HEK293 (cell line): Measurements from ENCODE around the gene TUBGCP3.

ENCODE experiments used
- CTCF ChIA-PET: fragments of 350-600 bp; formaldehyde crosslinking; extraction: SDS; loops from one replicate; lab custom pipeline; 2021; ENCODE audit warnings: antibody characterized with exemption; lab: Yijun Ruan, JAX
- POLR2A ChIA-PET: fragments of 300-600 bp; formaldehyde crosslinking; extraction: SDS; loops from one replicate; lab custom pipeline; 2020; ENCODE audit warnings: antibody characterized with exemption, inconsistent platforms; lab: Yijun Ruan, JAX
- H3K27ac ChIP-seq: fragments of 200-500 bp; sonication (Bioruptor generic); 2 replicates; pipeline ENCODE4 v1.5.1; 2014; ENCODE audit warnings: low read depth, low read length, control low read depth, inconsistent platforms; ENCODE audit errors: extremely low read depth
- H3K36me3 ChIP-seq, 2 experiments: fragments of 200-500 bp in 1 of 2; sonication (Bioruptor generic) in 1 of 2; 1 replicate in 1 of 2; 2 replicates in 1 of 2; pipeline ENCODE4 v1.5.1; 2014 to 2017; ENCODE audit warnings: inconsistent platforms in 2 of 2, low read length in 2 of 2; ENCODE audit not compliant: control insufficient read depth in 2 of 2, insufficient read depth in 1 of 2
- H3K4me1 ChIP-seq: fragments of 200-500 bp; sonication (Bioruptor generic); 2 replicates; pipeline ENCODE4 v1.5.1; 2014; ENCODE audit warnings: mild to moderate bottlenecking, low read length, inconsistent platforms; ENCODE audit not compliant: control insufficient read depth, insufficient read depth
- H3K4me3 ChIP-seq: 2 replicates; pipeline ENCODE4 v1.5.1; 2011; ENCODE audit warnings: low read depth, mild to moderate bottlenecking, control low read depth, low read length, moderate library complexity
- H3K9me3 ChIP-seq: fragments of 200-500 bp; sonication (Bioruptor generic); 2 replicates; pipeline ENCODE4 v1.5.1; 2014; ENCODE audit warnings: low read depth, low read length, inconsistent platforms; ENCODE audit not compliant: control insufficient read depth, insufficient read depth
- GLI2 ChIP-seq: fragments of 450-650 bp; formaldehyde crosslinking; IDR thresholded peaks from 2 replicates; pipeline ENCODE4; 2017; ENCODE audit warnings: missing biosample characterization, missing genetic modification characterization, low read depth, borderline replicate concordance
- KLF1 ChIP-seq: fragments of 450-650 bp; formaldehyde crosslinking; IDR thresholded peaks from 2 replicates; pipeline ENCODE4 v1.5.1; 2016; ENCODE audit warnings: missing biosample characterization, missing genetic modification characterization
- SCRT2 ChIP-seq: fragments of 450-650 bp; formaldehyde crosslinking; IDR thresholded peaks from 2 replicates; pipeline ENCODE4 v1.5.1; 2016; ENCODE audit warnings: missing biosample characterization, missing genetic modification characterization
- ZNF175 ChIP-seq: fragments of 450-650 bp; formaldehyde crosslinking; IDR thresholded peaks from 2 replicates; pipeline ENCODE4 v1.5.1; 2016; ENCODE audit warnings: missing biosample characterization, missing genetic modification characterization
- ZNF211 ChIP-seq: fragments of 450-650 bp; formaldehyde crosslinking; IDR thresholded peaks from 2 replicates; pipeline ENCODE4 v1.5.1; 2016; ENCODE audit warnings: low read depth, missing biosample characterization, missing genetic modification characterization
- ZNF221 ChIP-seq: fragments of 450-650 bp; formaldehyde crosslinking; IDR thresholded peaks from 2 replicates; pipeline ENCODE4 v1.5.1; 2017; ENCODE audit warnings: missing biosample characterization, missing genetic modification characterization, borderline replicate concordance
- ZNF394 ChIP-seq: fragments of 450-650 bp; formaldehyde crosslinking; IDR thresholded peaks from 2 replicates; pipeline ENCODE4 v1.5.1; 2016; ENCODE audit warnings: missing biosample characterization, missing genetic modification characterization, mild to moderate bottlenecking, moderate library complexity, borderline replicate concordance
- ZNF423 ChIP-seq: fragments of 450-650 bp; formaldehyde crosslinking; IDR thresholded peaks from 2 replicates; pipeline ENCODE4 v1.5.1; 2016; ENCODE audit warnings: missing biosample characterization, missing genetic modification characterization
- ZNF426 ChIP-seq: fragments of 450-650 bp; formaldehyde crosslinking; IDR thresholded peaks from 2 replicates; pipeline ENCODE4 v1.5.1; 2017; ENCODE audit warnings: missing biosample characterization, missing genetic modification characterization, mild to moderate bottlenecking, inconsistent platforms, moderate library complexity
- ZNF488 ChIP-seq: fragments of 450-650 bp; formaldehyde crosslinking; IDR thresholded peaks from 2 replicates; pipeline ENCODE4 v1.5.1; 2016; ENCODE audit warnings: missing biosample characterization, missing genetic modification characterization
- ZNF555 ChIP-seq: fragments of 450-650 bp; formaldehyde crosslinking; conservative IDR thresholded peaks from 2 replicates; pipeline ENCODE4 v1.5.1; 2017; ENCODE audit warnings: missing biosample characterization, mild to moderate bottlenecking, missing genetic modification characterization, inconsistent platforms
- ZNF660 ChIP-seq: fragments of 450-650 bp; IDR thresholded peaks from 2 replicates; pipeline ENCODE4 v1.5.1; 2018; ENCODE audit warnings: missing biosample characterization, mild to moderate bottlenecking, missing genetic modification characterization
- ZNF670 ChIP-seq: fragments of 450-650 bp; formaldehyde crosslinking; IDR thresholded peaks from 2 replicates; pipeline ENCODE4 v1.5.1; 2016; ENCODE audit warnings: missing biosample characterization, missing genetic modification characterization, low read depth
- TF ChIP-seq, protein P1 (sequence below): fragments of 450-650 bp; formaldehyde crosslinking; IDR thresholded peaks from 2 replicates; pipeline ENCODE4 v1.5.1; 2016; ENCODE audit warnings: missing biosample characterization, missing genetic modification characterization, low read depth
- TF ChIP-seq, protein P2 (sequence below): fragments of 450-650 bp; formaldehyde crosslinking; IDR thresholded peaks from 2 replicates; pipeline ENCODE4 v1.5.1; 2016; ENCODE audit warnings: missing biosample characterization, missing genetic modification characterization
- TF ChIP-seq, protein P3 (sequence below): sonication (generic); formaldehyde crosslinking; IDR thresholded peaks from 2 replicates; pipeline ENCODE4 v1.8.1; 2022; ENCODE audit warnings: mild to moderate bottlenecking, moderate library complexity, missing genetic modification reagents
- TF ChIP-seq, protein P4 (sequence below): fragments of 450-650 bp; formaldehyde crosslinking; IDR thresholded peaks from 2 replicates; pipeline ENCODE4 v1.5.1; 2016; ENCODE audit warnings: missing biosample characterization, missing genetic modification characterization
- TF ChIP-seq, protein P5 (sequence below): fragments of 450-650 bp; formaldehyde crosslinking; IDR thresholded peaks from 2 replicates; pipeline ENCODE4 v1.5.1; 2017; ENCODE audit warnings: missing biosample characterization, missing genetic modification characterization

TUBGCP3 gene

DNA sequence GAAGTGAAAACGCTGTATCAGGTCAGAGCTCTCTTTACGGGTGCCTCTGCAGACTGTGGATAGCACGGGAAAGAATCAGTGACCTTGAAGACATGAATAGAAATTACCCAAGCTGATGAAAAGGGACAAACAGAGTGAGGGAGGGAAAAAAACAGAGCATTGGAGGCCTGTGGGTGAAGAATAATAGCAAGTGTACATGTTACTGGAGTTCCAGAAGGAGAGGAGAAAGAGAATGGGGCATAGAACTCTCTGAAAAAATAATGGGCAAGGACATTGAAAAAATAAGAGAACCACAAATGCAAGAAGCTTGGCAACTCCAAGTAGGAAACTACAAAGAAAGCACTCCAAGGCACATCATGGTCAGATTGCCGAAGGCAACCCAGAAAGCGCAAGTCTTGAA lies 125.5 kb downstream of the TUBGCP3 start:
- H3K27ac ChIP-seq = no peak overlapping the region
- ChIA-PET CTCF (no interaction called here), POLR2A (no interaction called here)
- no peaks in the 10 kb centered on the region for H3K4me1 ChIP-seq
- no peak overlapping the region for H3K4me3 ChIP-seq
- no peaks in the 10 kb centered on the region for H3K36me3 ChIP-seq
- TF ChIP-seq ZNF175 (tag by site-specific recombination) = no peak
- no peaks in the 10 kb centered on the region for H3K9me3 ChIP-seq

- Histone ChIP-seq H3K27ac (no peak overlapping the region), H3K9me3 (no peaks in the 10 kb centered on the region)
- CTCF ChIA-PET = interaction anchor here (0.7 kb wide), 1 partner anchor 10 kb away, joined by 4 read pairs; no protein-coding TSS in a partner anchor
- TF ChIP-seq SCRT2 (tag by site-specific recombination) = no peak
- no peak for TF ChIP-seq ZNF670 (tag by site-specific recombination)
- TF ChIP-seq ZNF660 (tag by site-specific recombination) = no peak
- TF ChIP-seq, protein P1, sequence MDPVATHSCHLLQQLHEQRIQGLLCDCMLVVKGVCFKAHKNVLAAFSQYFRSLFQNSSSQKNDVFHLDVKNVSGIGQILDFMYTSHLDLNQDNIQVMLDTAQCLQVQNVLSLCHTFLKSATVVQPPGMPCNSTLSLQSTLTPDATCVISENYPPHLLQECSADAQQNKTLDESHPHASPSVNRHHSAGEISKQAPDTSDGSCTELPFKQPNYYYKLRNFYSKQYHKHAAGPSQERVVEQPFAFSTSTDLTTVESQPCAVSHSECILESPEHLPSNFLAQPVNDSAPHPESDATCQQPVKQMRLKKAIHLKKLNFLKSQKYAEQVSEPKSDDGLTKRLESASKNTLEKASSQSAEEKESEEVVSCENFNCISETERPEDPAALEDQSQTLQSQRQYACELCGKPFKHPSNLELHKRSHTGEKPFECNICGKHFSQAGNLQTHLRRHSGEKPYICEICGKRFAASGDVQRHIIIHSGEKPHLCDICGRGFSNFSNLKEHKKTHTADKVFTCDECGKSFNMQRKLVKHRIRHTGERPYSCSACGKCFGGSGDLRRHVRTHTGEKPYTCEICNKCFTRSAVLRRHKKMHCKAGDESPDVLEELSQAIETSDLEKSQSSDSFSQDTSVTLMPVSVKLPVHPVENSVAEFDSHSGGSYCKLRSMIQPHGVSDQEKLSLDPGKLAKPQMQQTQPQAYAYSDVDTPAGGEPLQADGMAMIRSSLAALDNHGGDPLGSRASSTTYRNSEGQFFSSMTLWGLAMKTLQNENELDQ (tag by site-specific recombination) = no peak
- TF ChIP-seq, protein P2, sequence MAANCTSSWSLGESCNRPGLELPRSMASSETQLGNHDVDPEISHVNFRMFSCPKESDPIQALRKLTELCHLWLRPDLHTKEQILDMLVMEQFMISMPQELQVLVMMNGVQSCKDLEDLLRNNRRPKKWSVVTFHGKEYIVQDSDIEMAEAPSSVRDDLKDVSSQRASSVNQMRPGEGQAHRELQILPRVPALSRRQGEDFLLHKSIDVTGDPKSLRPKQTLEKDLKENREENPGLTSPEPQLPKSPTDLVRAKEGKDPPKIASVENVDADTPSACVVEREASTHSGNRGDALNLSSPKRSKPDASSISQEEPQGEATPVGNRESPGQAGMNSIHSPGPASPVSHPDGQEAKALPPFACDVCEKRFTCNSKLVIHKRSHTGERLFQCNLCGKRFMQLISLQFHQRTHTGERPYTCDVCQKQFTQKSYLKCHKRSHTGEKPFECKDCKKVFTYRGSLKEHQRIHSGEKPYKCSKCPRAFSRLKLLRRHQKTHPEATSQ (tag by site-specific recombination) = no peak
- TF ChIP-seq ZNF211 = no peak
- no peak for TF ChIP-seq ZNF394 (tag by site-specific recombination)
- TF ChIP-seq ZNF426 (tag by site-specific recombination) = no peak
- TF ChIP-seq ZNF423 = no peak
- TF ChIP-seq ZNF488 (tag by site-specific recombination) = no peak
- no peak for TF ChIP-seq ZNF221 (tag by site-specific recombination)
- TF ChIP-seq, protein P3, sequence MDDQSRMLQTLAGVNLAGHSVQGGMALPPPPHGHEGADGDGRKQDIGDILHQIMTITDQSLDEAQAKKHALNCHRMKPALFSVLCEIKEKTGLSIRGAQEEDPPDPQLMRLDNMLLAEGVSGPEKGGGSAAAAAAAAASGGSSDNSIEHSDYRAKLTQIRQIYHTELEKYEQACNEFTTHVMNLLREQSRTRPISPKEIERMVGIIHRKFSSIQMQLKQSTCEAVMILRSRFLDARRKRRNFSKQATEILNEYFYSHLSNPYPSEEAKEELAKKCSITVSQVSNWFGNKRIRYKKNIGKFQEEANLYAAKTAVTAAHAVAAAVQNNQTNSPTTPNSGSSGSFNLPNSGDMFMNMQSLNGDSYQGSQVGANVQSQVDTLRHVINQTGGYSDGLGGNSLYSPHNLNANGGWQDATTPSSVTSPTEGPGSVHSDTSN (CRISPR knock-in tag) = no peak
- no peak for TF ChIP-seq GLI2 (tag by site-specific recombination)
- no peak for TF ChIP-seq KLF1 (tag by site-specific recombination)
- TF ChIP-seq, protein P4, sequence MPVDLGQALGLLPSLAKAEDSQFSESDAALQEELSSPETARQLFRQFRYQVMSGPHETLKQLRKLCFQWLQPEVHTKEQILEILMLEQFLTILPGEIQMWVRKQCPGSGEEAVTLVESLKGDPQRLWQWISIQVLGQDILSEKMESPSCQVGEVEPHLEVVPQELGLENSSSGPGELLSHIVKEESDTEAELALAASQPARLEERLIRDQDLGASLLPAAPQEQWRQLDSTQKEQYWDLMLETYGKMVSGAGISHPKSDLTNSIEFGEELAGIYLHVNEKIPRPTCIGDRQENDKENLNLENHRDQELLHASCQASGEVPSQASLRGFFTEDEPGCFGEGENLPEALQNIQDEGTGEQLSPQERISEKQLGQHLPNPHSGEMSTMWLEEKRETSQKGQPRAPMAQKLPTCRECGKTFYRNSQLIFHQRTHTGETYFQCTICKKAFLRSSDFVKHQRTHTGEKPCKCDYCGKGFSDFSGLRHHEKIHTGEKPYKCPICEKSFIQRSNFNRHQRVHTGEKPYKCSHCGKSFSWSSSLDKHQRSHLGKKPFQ (tag by site-specific recombination) = no peak
- no peak for TF ChIP-seq ZNF555 (tag by site-specific recombination)
- TF ChIP-seq, protein P5, sequence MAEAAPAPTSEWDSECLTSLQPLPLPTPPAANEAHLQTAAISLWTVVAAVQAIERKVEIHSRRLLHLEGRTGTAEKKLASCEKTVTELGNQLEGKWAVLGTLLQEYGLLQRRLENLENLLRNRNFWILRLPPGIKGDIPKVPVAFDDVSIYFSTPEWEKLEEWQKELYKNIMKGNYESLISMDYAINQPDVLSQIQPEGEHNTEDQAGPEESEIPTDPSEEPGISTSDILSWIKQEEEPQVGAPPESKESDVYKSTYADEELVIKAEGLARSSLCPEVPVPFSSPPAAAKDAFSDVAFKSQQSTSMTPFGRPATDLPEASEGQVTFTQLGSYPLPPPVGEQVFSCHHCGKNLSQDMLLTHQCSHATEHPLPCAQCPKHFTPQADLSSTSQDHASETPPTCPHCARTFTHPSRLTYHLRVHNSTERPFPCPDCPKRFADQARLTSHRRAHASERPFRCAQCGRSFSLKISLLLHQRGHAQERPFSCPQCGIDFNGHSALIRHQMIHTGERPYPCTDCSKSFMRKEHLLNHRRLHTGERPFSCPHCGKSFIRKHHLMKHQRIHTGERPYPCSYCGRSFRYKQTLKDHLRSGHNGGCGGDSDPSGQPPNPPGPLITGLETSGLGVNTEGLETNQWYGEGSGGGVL (tag by site-specific recombination) = no peak
- TF ChIP-seq, all 188 proteins: peak for 0
- Histone ChIP-seq H3K4me1 (no peaks in the 10 kb centered on the region), H3K36me3 (no peaks in the 10 kb centered on the region), H3K4me3 (no peak overlapping the region)
- POLR2A ChIA-PET = no interaction called here
Measured at GRCh38 chr13:112457485-112457884, 130.5 kb downstream of the TUBGCP3 start.
